K562 (cell line): Measurements from ENCODE around the gene ADK. TPM values are rescaled to one million over a fixed set of nuclear protein-coding genes. Genes with fewer than 3 reads are reported as not detected.

Source experiments
- CBFA2T2 ChIP-seq: fragments of 450-650 bp; conservative IDR thresholded peaks from 2 replicates; pipeline ENCODE4 v1.6.1; 2017; ENCODE audit warnings: mild to moderate bottlenecking
- ETV1 ChIP-seq: fragments of 450-650 bp; conservative IDR thresholded peaks from 2 replicates; pipeline ENCODE4 v1.6.1; 2016; ENCODE audit warnings: missing genetic modification characterization, control low read depth, low read depth, missing compliant biosample characterization
- MCM7 ChIP-seq, 2 experiments: fragments of 450-650 bp; IDR thresholded peaks; 2 replicates each; pipeline ENCODE4 v1.6.1; 2016 to 2018
- SAFB ChIP-seq: fragments of 200-400 bp; formaldehyde crosslinking; IDR thresholded peaks from 2 replicates; pipeline ENCODE4 v1.6.1; 2017; ENCODE audit warnings: low read depth, low read length, borderline replicate concordance
- ZNF77 ChIP-seq: fragments of 250-450 bp; sonication (Bioruptor Pico); IDR thresholded peaks from 2 replicates; pipeline ENCODE4 v1.5.0; 2020
- polyA plus RNA-seq, 8 experiments: library from polyadenylated mRNA; depleted of rRNA in 4 of 8; stranded (reverse) in 5 of 8; unstranded in 3 of 8; fragments of >200 nt; fragmentation: Nextera tagmentation in 2 of 8; fragmentation: Illumina TruSeq in 1 of 8; extraction: Ambion mirVana in 2 of 8; extraction: Trizol in 1 of 8; gene quantifications; 2 replicates each; pipeline versions ENCODE4 v1.2.1 to v1.2.3, GENCODE V29; 2011 to 2014; ENCODE audit warnings: inconsistent platforms in 1 of 8, missing spikeins in 1 of 8
- total RNA-seq, 7 experiments: library from RNA; depleted of rRNA in 6 of 7; stranded (reverse); fragments of >200 nt in 6 of 7; fragmentation: Illumina TruSeq in 2 of 7; extraction: Trizol in 2 of 7; gene quantifications; 2 replicates each; pipeline versions ENCODE4 v1.2.1 to v1.2.3, GENCODE V29; 2011 to 2021; ENCODE audit warnings: low replicate concordance in 1 of 7
- TF ChIP-seq, protein P1 (sequence below): fragments of 450-650 bp; IDR thresholded peaks from 2 replicates; pipeline ENCODE4 v1.6.1; 2017; ENCODE audit warnings: antibody characterized with exemption, mild to moderate bottlenecking
- TF ChIP-seq, protein P2 (sequence below): fragments of 250-450 bp; sonication (Bioruptor Pico); IDR thresholded peaks from 2 replicates; pipeline ENCODE4 v1.4.0; 2020
- TF ChIP-seq, protein P3 (sequence below): IDR thresholded peaks from 2 replicates; pipeline ENCODE4 v1.6.1; 2012; ENCODE audit warnings: low read depth, low read length, improper control_type of control experiment, borderline replicate concordance

ADK gene
- total and polyA plus RNA-seq, 9 of the 15 experiments (the other 6 are each of a cell fraction or from before 2014, with no cell fraction given): 54.2 to 97.8 (median 73.6) TPM

DNA sequence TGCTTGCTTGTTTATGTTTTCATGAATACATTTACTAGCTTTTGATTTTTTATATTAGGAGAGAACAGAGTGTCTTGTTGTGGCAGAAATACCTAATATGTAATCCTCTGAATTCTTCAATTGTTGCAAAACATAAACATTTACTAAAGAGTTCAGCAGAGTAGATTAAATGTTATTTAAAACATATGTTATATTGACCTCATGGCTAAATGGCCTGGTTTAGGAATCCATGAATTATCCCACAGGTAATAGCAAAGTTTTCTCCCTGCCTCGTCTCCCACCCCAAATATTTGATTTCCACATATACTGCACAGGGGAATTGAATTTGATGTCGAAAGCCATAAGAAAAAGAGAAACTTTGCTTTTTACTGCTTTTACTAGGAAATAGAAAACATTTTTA, 111.8 kb downstream of the ADK start (continued):
- TF ChIP-seq, protein P1, sequence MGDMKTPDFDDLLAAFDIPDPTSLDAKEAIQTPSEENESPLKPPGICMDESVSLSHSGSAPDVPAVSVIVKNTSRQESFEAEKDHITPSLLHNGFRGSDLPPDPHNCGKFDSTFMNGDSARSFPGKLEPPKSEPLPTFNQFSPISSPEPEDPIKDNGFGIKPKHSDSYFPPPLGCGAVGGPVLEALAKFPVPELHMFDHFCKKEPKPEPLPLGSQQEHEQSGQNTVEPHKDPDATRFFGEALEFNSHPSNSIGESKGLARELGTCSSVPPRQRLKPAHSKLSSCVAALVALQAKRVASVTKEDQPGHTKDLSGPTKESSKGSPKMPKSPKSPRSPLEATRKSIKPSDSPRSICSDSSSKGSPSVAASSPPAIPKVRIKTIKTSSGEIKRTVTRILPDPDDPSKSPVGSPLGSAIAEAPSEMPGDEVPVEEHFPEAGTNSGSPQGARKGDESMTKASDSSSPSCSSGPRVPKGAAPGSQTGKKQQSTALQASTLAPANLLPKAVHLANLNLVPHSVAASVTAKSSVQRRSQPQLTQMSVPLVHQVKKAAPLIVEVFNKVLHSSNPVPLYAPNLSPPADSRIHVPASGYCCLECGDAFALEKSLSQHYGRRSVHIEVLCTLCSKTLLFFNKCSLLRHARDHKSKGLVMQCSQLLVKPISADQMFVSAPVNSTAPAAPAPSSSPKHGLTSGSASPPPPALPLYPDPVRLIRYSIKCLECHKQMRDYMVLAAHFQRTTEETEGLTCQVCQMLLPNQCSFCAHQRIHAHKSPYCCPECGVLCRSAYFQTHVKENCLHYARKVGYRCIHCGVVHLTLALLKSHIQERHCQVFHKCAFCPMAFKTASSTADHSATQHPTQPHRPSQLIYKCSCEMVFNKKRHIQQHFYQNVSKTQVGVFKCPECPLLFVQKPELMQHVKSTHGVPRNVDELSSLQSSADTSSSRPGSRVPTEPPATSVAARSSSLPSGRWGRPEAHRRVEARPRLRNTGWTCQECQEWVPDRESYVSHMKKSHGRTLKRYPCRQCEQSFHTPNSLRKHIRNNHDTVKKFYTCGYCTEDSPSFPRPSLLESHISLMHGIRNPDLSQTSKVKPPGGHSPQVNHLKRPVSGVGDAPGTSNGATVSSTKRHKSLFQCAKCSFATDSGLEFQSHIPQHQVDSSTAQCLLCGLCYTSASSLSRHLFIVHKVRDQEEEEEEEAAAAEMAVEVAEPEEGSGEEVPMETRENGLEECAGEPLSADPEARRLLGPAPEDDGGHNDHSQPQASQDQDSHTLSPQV: no peak
- no peak for TF ChIP-seq MCM7 (IDR thresholded peaks at IDR 0.05)
- no peak for TF ChIP-seq ETV1 (tag)
- TF ChIP-seq CBFA2T2: no peak
- no peak for TF ChIP-seq SAFB
- TF ChIP-seq, protein P2, sequence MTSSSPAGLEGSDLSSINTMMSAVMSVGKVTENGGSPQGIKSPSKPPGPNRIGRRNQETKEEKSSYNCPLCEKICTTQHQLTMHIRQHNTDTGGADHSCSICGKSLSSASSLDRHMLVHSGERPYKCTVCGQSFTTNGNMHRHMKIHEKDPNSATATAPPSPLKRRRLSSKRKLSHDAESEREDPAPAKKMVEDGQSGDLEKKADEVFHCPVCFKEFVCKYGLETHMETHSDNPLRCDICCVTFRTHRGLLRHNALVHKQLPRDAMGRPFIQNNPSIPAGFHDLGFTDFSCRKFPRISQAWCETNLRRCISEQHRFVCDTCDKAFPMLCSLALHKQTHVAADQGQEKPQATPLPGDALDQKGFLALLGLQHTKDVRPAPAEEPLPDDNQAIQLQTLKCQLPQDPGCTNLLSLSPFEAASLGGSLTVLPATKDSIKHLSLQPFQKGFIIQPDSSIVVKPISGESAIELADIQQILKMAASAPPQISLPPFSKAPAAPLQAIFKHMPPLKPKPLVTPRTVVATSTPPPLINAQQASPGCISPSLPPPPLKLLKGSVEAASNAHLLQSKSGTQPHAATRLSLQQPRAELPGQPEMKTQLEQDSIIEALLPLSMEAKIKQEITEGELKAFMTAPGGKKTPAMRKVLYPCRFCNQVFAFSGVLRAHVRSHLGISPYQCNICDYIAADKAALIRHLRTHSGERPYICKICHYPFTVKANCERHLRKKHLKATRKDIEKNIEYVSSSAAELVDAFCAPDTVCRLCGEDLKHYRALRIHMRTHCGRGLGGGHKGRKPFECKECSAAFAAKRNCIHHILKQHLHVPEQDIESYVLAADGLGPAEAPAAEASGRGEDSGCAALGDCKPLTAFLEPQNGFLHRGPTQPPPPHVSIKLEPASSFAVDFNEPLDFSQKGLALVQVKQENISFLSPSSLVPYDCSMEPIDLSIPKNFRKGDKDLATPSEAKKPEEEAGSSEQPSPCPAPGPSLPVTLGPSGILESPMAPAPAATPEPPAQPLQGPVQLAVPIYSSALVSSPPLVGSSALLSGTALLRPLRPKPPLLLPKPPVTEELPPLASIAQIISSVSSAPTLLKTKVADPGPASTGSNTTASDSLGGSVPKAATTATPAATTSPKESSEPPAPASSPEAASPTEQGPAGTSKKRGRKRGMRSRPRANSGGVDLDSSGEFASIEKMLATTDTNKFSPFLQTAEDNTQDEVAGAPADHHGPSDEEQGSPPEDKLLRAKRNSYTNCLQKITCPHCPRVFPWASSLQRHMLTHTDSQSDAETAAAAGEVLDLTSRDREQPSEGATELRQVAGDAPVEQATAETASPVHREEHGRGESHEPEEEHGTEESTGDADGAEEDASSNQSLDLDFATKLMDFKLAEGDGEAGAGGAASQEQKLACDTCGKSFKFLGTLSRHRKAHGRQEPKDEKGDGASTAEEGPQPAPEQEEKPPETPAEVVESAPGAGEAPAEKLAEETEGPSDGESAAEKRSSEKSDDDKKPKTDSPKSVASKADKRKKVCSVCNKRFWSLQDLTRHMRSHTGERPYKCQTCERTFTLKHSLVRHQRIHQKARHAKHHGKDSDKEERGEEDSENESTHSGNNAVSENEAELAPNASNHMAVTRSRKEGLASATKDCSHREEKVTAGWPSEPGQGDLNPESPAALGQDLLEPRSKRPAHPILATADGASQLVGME (CRISPR knock-in tag): no peak
- TF ChIP-seq, protein P3, sequence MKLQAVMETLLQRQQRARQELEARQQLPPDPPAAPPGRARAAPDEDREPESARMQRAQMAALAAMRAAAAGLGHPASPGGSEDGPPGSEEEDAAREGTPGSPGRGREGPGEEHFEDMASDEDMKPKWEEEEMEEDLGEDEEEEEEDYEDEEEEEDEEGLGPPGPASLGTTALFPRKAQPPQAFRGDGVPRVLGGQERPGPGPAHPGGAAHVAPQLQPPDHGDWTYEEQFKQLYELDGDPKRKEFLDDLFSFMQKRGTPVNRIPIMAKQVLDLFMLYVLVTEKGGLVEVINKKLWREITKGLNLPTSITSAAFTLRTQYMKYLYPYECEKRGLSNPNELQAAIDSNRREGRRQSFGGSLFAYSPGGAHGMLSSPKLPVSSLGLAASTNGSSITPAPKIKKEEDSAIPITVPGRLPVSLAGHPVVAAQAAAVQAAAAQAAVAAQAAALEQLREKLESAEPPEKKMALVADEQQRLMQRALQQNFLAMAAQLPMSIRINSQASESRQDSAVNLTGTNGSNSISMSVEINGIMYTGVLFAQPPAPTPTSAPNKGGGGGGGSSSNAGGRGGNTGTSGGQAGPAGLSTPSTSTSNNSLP: no peak
- TF ChIP-seq ZNF77 (CRISPR knock-in tag): no peak
